GM19395 (cell line): Measurements from ENCODE around the gene OPCML.
A peak's percentile ranks its signal among the peaks of the same experiment; 100 is the strongest.

ENCODE experiments used
- ATAC-seq: cut with Tn5 transposase; IDR thresholded peaks from one replicate; pipeline ENCODE4 v1.9.1; 2021; ENCODE audit warnings: mild to moderate bottlenecking, moderate library complexity; ENCODE audit not compliant: unreplicated experiment

Gene OPCML

DNA sequence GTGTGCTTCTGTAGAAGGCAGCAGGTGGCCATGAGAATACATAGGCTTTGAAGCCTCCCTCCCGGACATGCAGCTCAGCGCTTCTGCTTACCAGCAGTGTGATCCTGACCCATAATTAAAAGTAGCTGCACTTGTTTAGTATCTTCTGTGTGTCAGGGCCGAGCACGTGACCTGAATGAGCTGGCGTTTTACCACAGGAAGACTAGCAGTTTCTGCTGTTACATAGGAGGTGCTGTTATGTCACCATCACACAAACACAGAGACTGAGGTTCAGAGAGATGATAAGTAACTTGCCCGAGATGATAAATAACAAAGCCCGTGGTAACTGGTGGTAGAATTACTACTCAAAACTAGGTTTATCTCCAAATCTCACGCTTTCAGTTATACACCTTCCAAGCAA is 329.5 kb downstream of the OPCML start:
- no peak for ATAC-seq

DNA sequence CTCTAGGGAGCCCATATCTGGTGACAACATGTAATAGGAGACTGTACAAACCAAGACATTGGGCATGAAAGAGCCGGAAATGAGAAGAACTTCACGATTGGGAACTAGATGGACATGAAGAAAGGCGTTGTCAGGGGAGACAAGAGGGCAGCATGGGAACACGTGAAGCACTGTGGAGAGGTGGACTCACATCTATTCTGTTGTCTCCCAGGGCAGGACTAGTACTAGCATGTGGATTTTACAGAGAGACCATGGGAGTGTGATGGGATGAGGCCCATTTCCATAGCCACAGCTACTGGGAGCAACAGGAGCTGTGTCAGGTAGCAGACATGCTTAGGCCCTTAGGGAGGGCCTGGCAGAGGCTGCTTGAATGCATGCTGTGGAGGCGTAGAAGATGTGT is 333.9 kb downstream of the OPCML start:
- ATAC-seq: no peak

DNA sequence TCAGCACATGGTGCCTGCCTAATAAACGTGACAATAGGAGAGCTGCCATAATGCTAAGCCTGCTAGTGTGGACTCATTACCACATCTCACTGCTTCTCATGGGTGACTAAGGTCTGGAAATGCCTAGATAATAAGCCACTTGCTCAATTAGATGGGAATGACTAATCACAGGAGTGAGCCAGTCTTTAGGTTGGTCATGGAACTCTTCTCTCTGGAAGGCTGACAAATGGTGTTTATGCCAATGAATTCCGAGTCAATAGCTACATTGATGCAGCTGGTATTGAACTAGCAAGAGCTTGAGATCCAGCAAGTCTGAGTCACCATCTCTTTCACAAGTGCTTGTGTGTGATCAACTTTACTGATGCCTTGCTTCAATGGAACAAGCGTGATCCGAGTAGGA is 334.9 kb downstream of the OPCML start:
- ATAC-seq: no peak

DNA sequence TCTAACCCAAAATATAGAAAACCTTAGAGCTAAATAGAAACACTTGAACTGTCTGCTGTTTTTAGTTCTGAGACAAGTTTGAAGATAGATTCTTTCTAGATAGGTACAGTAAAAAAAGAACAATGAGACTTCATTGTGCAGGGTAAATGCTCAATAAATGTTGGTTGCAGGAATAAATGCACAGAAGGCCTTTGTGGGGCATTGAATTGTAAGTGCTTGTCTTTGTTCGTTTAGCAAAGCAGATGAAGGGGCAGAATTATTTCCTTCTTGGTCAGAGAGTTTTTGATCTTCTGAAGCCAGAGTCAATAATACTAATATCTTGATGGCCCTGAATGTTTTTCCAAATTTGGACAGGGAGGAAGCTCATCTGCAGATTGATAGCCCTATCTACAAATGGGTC is 340.4 kb downstream of the OPCML start:
- ATAC-seq: no peak

DNA sequence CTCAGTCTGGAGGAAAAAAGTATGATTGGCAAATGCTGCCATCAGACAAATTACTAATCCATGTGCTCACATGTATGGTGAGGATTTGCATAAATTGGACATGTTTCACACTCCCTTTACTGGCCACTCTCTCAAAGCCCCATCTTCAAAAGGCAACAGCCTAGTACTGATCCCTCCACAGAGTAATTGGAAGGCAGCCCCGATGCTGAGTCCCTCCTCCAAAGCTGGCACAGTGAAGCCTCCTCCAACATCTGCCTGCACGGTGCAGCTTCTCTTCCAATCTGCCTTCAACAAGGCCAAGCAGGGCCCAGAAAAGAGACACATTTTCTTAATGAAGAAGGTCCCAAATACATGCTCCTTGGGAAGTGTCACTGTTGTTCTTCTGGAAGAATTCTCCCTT is 350.6 kb downstream of the OPCML start:
- no peak for ATAC-seq

DNA sequence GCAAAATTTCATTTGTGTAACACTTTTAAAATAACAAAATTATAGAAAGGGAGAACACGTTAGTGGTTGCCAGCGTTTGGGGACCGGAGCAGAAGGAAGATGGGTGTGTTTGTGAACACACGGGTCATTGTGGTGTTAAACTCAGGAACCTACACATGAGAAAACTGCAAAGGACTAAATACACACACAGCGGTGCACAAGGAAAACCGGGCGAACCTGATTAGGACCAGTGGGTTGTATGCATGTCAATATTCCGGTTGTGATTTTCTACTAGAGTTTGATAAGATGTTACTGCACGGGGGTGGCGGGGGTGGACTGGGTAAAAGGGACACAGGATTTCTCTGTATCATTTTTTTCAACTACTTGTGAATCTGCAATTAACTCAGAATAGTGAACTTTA is 351.2 kb downstream of the OPCML start:
- no peak for ATAC-seq

DNA sequence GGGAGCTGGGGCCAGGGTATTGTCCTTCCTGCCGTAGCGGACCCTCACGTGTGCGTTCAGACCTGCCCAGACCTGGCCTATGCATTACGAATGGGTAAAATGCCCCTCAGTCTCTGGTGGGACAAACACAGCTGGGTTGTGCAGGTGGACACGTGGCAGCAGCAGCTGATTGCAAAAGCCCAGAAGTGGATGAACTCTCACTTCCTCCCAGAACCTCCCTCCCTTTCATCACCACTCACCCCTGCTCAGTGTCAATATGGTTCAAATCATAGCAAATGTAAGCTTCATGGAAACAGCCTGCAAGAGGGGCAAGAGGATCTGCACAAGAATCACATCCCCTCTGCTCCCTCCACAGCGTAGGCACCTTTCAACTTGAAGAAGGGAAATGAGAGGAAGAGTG is 352.1 kb downstream of the OPCML start:
- ATAC-seq: no peak

DNA sequence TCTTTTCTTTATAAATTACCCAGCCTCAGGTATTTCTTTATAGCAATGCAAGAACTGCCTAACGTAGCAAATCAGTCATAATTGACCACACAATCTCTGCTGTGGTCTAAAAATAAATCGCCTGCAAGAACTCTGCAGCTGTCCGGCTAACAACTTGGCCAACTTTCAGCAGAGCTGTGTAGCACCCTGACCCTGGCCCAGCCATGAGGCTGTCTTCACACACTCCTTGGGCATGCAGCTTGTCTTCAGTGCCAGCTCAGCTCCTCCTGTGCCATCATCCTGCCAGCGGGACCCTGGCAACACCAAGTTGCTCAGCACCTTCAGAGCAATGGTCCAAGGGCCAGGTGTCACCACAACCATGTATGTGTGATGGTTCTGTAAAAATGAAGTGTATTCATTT is 355.6 kb downstream of the OPCML start:
- no peak for ATAC-seq

DNA sequence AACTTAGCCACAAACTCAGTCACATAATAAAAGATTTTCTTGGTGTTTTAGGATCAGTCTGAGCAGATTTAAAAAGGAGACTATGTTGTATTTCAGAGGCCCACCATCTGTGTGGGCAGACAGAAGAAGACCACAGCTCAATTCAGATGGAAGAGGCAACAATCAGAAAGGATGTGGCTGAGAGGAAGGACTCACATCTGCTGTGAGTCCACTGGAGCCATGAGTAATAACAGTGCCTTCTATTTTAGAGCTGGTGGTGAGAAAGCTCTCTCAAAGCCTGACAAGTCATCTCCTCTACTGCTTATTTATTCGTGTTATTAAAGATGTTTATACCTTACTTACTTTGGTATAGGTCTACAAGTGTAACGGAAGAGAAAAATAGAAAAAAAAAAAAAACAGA is 357.2 kb downstream of the OPCML start:
- no peak for ATAC-seq

DNA sequence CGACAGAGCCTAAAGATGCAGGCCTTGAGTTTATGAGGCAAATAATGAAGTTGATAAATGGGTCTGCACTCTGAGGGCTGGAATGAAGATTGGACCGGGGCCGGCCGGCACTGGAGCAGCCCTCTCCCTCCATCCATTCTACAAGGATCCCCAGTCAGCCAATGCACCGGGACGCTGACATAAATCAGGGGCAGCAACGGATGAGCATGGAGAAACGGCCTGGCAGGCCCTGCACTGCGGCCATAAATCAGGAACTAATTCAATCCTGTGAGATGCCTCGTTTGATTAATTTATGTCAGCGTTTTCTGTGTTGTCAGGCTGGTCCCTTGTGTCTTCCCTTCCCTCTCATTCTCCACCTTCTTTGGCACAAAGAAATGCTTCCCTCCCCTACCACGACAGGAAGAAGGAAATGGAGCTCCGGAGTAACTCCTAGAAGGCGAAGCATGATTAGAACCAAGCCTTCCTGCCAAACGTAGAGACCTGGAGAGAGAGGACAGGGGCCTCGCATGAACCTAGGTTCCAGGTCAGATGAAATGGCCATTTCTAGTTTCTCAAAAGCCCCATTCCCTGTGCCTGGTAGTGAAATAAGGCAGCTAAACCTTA is 358.4 kb downstream of the OPCML start:
- ATAC-seq: no peak

DNA sequence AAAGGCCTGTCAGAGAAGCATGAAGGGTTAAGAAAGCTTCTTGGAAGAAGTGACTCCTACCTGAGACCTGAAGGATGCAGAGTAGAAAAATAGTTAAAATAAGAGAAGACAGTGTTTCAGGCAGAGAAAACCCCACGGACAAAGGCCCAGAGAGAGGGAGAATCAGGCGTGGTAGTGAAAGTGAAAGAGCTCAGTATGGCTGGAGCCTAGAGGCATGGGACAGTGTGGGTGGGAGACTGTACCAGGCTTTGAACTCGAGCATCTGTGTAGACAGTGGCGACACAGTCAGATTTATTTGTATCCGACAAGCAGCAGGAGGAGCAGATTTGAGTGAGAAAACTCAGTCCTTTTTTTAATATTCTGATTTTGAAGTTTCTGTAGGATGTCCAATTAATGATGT is 360.0 kb downstream of the OPCML start:
- peak; percentile 67 for ATAC-seq

DNA sequence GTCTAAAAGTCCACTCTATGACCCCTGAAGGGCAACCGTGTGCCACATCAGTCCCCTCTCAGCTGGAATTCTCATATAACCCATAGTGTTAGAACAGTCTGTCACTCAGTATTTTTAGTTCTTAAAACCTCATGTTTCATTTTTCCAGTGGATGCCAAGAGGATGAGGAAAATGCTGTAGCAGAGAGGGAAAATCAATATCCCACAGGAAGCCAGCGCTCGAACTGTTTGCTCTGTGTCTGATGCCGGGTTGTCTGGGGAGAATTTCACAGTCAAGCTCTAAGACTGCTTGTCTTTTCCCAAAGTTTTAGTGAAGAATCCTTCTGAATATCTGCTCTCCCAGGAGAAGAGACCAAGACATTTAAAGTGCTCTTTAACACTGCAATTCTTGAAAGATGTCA is 360.9 kb downstream of the OPCML start:
- no peak for ATAC-seq

DNA sequence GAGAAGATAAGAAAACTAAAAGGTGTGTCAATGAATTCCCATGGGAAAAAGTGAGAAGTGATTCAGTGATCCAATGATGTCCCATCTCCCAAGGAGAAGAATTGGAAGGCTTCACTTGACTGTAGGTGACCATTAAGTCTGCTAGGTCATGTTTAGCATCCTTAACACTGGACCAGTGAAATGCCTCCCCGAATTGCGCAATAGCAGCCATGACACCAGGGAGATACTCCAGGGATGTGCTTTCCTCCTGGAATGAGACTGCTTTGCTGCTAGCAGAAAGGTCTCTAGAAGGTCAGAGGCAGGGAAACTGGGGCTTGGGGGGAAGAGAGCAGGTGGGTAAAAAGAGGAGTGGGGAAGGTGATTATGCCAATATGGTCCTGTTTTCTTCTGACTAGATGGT is 364.3 kb downstream of the OPCML start:
- no peak for ATAC-seq

DNA sequence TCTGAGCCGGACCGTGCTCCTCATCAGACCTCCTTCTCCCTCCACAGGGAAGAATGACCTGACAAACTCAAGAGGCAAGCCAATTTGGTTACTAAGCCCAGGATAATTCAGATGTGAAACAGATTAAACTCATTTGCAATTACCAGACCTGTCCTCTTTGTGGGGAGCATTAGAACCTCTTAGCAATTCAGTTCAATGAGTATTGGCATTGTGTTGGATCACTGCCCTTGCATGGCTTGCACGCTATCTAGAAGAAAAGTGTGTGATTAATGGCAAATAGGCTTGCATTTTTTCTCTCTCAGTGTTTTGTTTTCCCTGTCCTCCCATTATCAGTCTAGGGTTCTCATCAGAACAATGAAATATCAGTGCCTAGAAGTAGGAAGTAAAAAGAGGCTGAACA is 365.6 kb downstream of the OPCML start:
- no peak for ATAC-seq

DNA sequence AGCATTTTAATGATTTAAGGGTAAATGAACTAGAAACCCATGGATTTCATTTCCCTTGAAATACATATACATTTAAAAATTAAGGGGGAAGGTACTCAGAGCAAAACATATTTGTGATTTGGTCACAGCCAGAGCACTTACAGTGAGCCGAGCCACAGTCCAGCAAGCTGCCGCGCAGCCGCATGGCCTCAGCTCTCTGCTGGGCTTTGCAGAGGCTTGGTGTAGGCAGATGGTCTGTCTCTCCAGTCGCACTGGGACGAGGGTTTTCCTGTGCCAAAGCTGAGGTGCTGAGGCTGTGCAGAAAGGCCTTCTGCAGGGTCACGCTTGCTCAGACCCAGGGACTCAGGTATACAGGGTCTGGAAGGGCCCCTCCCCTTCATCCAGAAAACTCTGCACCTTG is 367.3 kb downstream of the OPCML start:
- ATAC-seq: no peak

DNA sequence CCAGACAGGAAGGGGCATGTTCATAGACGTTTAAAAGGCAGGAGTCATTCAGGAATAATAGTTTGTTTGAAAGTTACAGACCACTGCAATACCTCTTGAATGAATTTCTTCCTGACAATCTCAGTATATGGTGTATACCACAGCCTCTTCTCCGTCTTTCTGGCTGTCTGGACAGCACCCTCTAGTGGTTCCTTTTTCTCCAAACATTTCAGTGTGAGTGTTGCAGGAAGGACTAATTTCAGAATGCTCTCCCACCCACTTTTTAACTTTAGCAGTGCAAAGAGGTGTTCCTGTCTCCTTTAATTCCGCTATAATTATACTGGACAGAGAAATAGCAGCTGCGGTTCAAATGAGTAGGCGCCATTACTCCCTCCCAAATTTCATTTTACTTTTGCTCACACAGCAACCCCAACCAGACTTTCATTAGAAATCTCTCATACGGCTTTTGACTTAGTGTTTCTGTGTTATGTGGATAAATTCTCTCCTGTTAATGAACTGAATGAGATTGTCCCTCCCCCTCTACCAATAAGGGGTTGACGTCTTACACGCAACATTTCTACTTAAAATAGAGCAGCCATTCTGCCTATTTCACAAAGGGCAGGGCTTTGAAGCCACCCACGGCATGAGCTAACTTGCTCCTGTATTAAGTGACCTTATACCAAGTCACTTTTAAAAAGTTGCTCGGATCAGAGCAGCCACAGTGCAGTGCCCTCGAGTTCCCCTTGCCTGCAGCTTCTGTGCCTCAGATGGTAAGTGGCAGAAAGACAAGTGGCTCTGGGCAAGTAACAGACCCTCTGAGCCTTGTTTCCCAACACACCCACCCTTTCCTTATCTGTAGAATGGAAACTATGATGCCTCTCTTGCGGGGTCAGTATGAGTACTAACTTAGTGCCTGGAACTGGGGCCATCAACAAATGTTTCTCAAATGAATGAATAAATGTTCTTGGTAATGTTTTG is 368.6 kb downstream of the OPCML start:
- ATAC-seq: peak; percentile 86

DNA sequence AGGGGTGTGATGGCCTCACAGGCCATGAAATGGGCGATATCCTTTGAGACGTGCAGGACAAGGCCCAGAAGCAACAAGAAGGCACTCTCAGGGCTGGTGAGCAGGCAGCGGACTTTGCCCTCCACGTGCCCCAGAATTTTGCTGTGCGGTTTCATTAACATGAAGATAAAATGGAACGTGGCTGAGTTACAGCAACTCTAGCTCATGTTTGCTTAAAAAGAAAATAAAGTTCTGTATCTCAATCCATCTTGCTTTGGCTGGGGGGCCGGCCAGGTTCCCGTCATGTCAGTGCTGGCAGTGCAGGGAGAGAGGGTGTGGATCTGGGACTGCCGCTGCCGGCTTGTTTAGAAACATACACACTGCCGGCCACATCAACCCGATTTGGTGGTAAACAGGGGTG is 370.1 kb downstream of the OPCML start:
- ATAC-seq: no peak

DNA sequence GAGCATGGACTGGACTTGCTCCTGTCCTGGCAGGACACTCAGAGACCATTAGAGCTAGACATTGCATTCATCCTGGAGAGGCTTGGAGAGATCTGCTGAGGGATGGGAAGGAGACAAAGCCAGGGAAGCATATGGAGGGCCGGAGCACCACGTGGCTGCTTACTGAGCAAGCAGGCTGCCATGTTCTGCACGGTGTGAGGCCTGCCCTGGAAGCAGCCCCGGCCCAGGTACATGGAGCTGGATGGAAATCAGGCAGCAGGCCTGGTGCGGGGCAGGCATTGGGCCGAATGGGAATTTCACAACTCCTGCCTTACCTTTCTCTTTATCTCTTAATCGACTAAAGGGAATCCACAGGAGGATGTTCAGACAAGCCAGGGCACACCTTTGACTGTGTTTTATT is 371.5 kb downstream of the OPCML start:
- ATAC-seq: no peak

DNA sequence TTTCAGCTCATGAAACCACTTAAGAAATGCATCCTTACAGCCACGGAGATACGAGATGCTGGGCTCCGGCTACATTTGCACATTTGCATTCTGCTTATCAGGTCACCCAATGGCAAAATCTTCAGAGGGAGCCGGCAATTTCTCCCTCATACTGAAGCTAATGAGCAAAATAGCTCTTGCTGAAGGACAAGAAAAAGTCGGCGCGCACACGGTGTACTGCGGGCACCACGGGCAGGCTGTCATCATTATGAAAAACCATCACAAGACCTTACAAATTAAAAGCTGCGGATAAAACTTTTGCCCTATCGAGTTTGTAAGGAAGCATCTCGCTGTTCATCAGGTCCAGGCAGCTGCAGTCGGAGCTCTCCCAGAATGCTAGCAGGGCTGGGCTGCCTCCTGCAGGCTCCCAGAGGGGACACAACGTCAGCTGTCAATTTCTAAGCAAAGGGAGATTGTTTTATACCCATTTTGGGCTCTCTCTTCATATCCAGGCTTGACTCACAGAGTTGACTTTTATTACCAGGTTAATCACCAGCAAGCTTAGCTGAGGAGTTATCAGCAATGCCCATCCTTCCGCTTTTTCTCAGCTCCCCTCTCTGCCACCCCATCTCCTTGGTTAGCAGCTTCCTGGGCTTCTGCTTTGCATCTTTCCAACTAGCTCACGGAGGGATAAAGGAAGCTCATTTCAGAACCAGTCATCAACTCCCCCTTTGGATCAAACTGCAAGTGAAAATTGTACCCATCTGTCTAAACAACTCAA is 375.1 kb downstream of the OPCML start:
- ATAC-seq: no peak

DNA sequence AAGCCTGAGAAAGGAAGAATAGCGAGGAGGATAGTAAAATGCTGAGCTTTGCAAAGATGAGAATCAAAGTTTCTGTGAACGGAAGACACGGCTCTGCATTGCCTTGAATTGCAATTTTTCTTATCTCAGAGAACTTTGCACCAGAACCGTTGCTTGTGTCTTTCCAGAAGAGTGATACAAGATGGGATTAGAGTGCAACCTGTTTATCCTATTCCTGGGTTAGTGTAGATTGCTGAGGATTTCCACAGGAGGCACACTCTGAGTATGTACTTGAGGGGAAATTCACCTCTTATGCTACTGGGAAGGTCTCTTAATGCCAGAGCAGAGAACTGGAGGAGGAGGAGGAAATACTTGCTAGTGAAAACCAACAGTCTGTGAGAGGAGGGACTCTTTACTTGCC is 377.5 kb downstream of the OPCML start:
- no peak for ATAC-seq

DNA sequence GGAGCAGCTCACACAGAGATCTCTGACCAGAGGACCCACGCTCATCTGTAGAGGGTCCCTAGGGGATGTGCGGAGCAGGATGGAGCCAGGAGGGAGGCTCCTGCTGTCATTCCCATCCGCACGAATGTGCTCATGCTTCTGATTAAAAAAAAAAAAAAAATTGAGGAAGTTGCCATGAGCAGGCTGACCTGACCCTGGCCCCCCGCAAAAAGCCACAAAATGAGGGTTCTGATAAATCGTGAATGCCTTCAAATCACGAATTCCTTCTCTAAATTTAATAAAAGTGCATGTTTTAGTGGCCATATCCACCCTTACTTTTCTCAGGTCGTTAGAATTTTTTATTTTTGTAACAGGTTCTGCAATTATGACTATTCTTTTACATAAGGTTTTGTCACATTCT is 378.2 kb downstream of the OPCML start:
- ATAC-seq: no peak

DNA sequence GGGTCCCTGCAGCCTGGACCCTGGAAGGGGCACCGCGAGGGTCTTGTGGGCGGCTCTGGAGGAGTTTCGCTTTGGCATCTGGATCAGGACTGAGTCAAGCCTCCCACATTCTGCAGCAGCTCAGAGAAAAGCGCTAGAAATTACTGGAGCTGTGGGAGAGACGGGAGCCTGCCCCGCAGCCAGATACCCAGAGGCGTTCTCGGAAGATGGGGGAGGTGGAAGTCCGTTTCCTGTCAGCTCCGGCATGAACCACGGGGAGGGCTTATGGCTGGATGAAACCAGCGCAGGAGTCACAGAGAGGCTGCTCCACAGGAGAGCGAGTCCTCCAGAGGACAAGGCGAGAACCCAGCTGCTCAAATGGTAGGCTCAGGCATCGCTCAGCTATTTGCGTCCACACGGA is 379.3 kb downstream of the OPCML start:
- ATAC-seq: no peak
